ENCODE results near the gene AQP1. TPM values are rescaled to one million over a fixed set of nuclear protein-coding genes. Genes with fewer than 3 reads are reported as not detected.

AQP1 gene
- total and polyA plus RNA-seq, 10 of the 15 experiments (the other 5 are each of a cell fraction or from before 2014, with no cell fraction given): 0.03 to 0.64 TPM; not detected in 8

DNA sequence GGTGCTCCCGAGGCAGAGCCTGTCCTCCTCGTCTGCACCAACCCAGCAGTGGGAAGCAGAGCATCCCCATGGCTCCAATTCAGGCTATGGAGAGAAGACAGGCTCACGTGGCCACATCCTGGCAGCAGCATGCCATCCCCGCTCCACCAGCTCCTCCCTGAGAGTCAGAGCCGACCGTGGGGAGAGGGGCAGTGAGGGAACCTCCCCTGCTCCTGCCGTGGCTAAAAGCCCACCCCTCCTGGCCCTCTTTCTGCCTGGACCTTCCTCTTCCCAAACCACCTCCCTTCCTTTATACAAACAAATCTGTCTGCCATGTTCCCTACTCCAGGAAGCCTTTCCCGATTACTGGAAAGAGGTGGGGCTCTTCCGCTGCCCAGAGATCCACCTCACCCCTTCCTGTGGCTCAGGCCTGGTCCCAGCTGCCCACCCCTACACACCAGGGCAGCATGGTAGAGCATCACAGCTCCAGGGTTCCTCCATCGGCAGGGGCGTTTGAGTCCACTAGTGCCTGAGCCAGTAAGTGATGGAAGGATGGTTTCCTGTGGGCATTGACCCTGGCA is 10.8 kb upstream of the AQP1 start:
- no peak overlapping the region for H2AFZ ChIP-seq (ENCODE audit: control insufficient read depth, low read depth, low read length)
- ATAC-seq: no peak
- no peak overlapping the region for H3K9ac ChIP-seq (ENCODE audit: control insufficient read depth, insufficient read depth, low read length)
- ChIA-PET CTCF (no interaction called here), RAD21 (ENCODE audit: unreplicated experiment) (no interaction called here), SMC1A (ENCODE audit: uncharacterized antibody, unreplicated experiment) (no interaction called here), POLR2A (no interaction called here)
- H4K20me1 ChIP-seq (ENCODE audit: control insufficient read depth, insufficient read depth): no peaks in the 10 kb centered on the region
- no peak for DNase-seq (ENCODE audit: low read depth, low spot score)
- H3K4me3 ChIP-seq: no peak overlapping the region
- TF ChIP-seq CHD1 (IDR thresholded peaks at IDR 0.05; ENCODE audit: low read depth, low read length) (no peak), ASH2L (IDR thresholded peaks at IDR 0.05; ENCODE audit: borderline replicate concordance, low read depth) (no peak), CHD4 (IDR thresholded peaks at IDR 0.05) (no peak), NR2F1 (conservative IDR thresholded peaks at IDR 0.05) (no peak), NR2C2 (IDR thresholded peaks at IDR 0.05; ENCODE audit: borderline replicate concordance, control insufficient read depth, insufficient read length, low read depth) (no peak)
- no TSS peak for BruUV-seq (replicated peaks)
- H3K27ac ChIP-seq (ENCODE audit: control insufficient read depth, insufficient read depth): no peak overlapping the region
- H3K4me2 ChIP-seq (ENCODE audit: control insufficient read depth, insufficient read depth): no peak overlapping the region
- no peaks in the 10 kb centered on the region for H3K36me3 ChIP-seq (ENCODE audit: control insufficient read depth in 2 of 2, insufficient read depth in 2 of 2, low read length in 1 of 2)
- no peaks in the 10 kb centered on the region for H3K4me1 ChIP-seq (ENCODE audit: control insufficient read depth, insufficient read depth, low read length)
- H3K27me3 ChIP-seq (replicated peaks in 1 of 2; ENCODE audit: control insufficient read depth in 2 of 2, insufficient read depth in 2 of 2, low read length in 1 of 2): peaks cover 0 to 2% of the 10 kb centered on the region in 2 experiments; a peak in 2 of 4 replicates
- in situ Hi-C loops (cut with MboI) (no loop called here), intact Hi-C loops (cut with micrococcal nuclease; ENCODE audit: unreplicated experiment) (no loop called here)
- no peaks in the 10 kb centered on the region for H3K9me3 ChIP-seq (replicated peaks; ENCODE audit: control insufficient read depth, insufficient read depth, low read length)
- FAIRE-seq: no peak
- H3K79me2 ChIP-seq (ENCODE audit: control insufficient read depth, insufficient read depth, low read length): no peaks in the 10 kb centered on the region
- WGBS (ENCODE audit: insufficient coverage, insufficient replicate concordance, low lambda C conversion rate, missing lambda C conversion rate): 24% methylated on average over 11 of the region's 11 CpGs

DNA sequence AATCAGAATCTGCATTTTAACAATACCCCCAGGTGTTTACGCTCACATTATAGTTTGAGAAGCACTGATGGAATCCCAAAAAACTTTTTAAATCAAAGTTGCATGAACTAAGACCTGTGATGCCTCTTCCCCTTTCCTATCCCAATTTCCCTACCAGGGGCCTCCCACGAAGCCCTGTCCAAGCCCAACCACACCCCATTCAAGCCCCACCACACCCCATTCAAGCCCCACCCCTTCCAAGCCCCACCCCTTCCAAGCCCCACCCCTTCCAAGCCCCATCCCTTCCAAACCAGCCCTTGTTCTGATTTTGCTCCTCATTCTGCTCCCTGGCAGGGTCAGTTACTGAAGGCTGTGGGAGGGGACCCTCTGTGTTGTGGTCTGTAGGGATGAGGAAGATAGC is 9.8 kb upstream of the AQP1 start:
- ChIA-PET SMC1A (ENCODE audit: uncharacterized antibody, unreplicated experiment) (no interaction called here), POLR2A (no interaction called here), RAD21 (ENCODE audit: unreplicated experiment) (no interaction called here), CTCF (no interaction called here)
- no peak for ATAC-seq
- TF ChIP-seq SMARCA5 (IDR thresholded peaks at IDR 0.05) (no peak), NBN (IDR thresholded peaks at IDR 0.05) (no peak), BCL11A (IDR thresholded peaks at IDR 0.05; ENCODE audit: low read depth, low read length) (no peak)
- TF ChIP-seq, protein P1, sequence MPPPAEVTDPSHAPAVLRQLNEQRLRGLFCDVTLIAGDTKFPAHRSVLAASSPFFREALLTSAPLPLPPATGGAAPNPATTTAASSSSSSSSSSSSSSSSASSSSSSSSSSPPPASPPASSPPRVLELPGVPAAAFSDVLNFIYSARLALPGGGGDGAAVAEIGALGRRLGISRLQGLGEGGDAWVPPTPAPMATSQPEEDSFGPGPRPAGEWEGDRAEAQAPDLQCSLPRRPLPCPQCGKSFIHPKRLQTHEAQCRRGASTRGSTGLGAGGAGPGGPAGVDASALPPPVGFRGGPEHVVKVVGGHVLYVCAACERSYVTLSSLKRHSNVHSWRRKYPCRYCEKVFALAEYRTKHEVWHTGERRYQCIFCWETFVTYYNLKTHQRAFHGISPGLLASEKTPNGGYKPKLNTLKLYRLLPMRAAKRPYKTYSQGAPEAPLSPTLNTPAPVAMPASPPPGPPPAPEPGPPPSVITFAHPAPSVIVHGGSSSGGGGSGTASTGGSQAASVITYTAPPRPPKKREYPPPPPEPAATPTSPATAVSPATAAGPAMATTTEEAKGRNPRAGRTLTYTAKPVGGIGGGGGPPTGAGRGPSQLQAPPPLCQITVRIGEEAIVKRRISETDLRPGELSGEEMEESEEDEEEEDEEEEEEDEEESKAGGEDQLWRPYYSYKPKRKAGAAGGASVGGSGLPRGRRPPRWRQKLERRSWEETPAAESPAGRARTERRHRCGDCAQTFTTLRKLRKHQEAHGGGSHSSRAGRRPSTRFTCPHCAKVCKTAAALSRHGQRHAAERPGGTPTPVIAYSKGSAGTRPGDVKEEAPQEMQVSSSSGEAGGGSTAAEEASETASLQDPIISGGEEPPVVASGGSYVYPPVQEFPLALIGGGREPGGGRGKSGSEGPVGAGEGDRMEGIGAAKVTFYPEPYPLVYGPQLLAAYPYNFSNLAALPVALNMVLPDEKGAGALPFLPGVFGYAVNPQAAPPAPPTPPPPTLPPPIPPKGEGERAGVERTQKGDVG (CRISPR knock-in tag; IDR thresholded peaks at IDR 0.05): no peak
- peaks cover 0 to 2% of the 10 kb centered on the region in 2 experiments; a peak in 2 of 4 replicates for H3K27me3 ChIP-seq (replicated peaks in 1 of 2; ENCODE audit: control insufficient read depth in 2 of 2, insufficient read depth in 2 of 2, low read length in 1 of 2)
- no peaks in the 10 kb centered on the region for H3K36me3 ChIP-seq (ENCODE audit: control insufficient read depth in 2 of 2, insufficient read depth in 2 of 2, low read length in 1 of 2)
- no peak overlapping the region for H2AFZ ChIP-seq (ENCODE audit: control insufficient read depth, low read depth, low read length)
- no peak overlapping the region for H3K4me3 ChIP-seq
- H3K79me2 ChIP-seq (ENCODE audit: control insufficient read depth, insufficient read depth, low read length): no peaks in the 10 kb centered on the region
- H3K9ac ChIP-seq (ENCODE audit: control insufficient read depth, insufficient read depth, low read length): no peak overlapping the region
- H3K4me2 ChIP-seq (ENCODE audit: control insufficient read depth, insufficient read depth): no peak overlapping the region
- no TSS peak for BruUV-seq (replicated peaks)
- no peak for FAIRE-seq
- no peaks in the 10 kb centered on the region for H3K9me3 ChIP-seq (replicated peaks; ENCODE audit: control insufficient read depth, insufficient read depth, low read length)
- intact Hi-C loops (cut with micrococcal nuclease; ENCODE audit: unreplicated experiment): no loop called here
- in situ Hi-C loops (cut with MboI): no loop called here
- 43% methylated on average over 2 of the region's 2 CpGs for WGBS (ENCODE audit: insufficient coverage, insufficient replicate concordance, low lambda C conversion rate, missing lambda C conversion rate)
- no peak overlapping the region for H3K27ac ChIP-seq (ENCODE audit: control insufficient read depth, insufficient read depth)
- H3K4me1 ChIP-seq (ENCODE audit: control insufficient read depth, insufficient read depth, low read length): no peaks in the 10 kb centered on the region
- H4K20me1 ChIP-seq (ENCODE audit: control insufficient read depth, insufficient read depth): no peaks in the 10 kb centered on the region
- no peak for DNase-seq (ENCODE audit: low read depth, low spot score)
